ENCODE measurements around the gene CHD9NB. TPM values are rescaled to one million over a fixed set of nuclear protein-coding genes. Genes with fewer than 3 reads are reported as not detected.
"Not testable (repeated sequence)": the region's sequence is repeated elsewhere in the genome, so short reads cannot be mapped to it uniquely, and the experiment has no call there.

Gene CHD9NB
- polyA plus RNA-seq, 1 donor = 0.85 TPM

- no peak for DNase-seq
- H3K27me3 ChIP-seq (ENCODE audit: control insufficient read depth, insufficient read depth, low read length) = no peaks in the 10 kb centered on the region
- no peak overlapping the region for H3K4me3 ChIP-seq (ENCODE audit: low read length)
- peaks cover 16% of the 10 kb centered on the region for H3K4me1 ChIP-seq (ENCODE audit: control insufficient read depth, insufficient read depth, low read length)
- H3K27ac ChIP-seq (ENCODE audit: low read length) = no peak overlapping the region
- WGBS (ENCODE audit: insufficient coverage, low lambda C conversion rate) = 93% methylated on average over 3 of the region's 8 CpGs
- H3K36me3 ChIP-seq (ENCODE audit: control insufficient read depth, insufficient read depth, low read length) = no peaks in the 10 kb centered on the region
- H3K9me3 ChIP-seq (ENCODE audit: control insufficient read depth, low read depth, low read length) = peaks cover 5% of the 10 kb centered on the region
Observed at GRCh38 chr16:53057658-53058057, 5.0 kb upstream of the CHD9NB start.

GRCh38 chr16:53056392-53056881 is 3.7 kb upstream of the CHD9NB start:
- Histone ChIP-seq H3K4me1 (ENCODE audit: control insufficient read depth, insufficient read depth, low read length) (peaks cover 21% of the 10 kb centered on the region), H3K36me3 (ENCODE audit: control insufficient read depth, insufficient read depth, low read length) (no peaks in the 10 kb centered on the region), H3K27me3 (ENCODE audit: control insufficient read depth, insufficient read depth, low read length) (no peaks in the 10 kb centered on the region), H3K9me3 (ENCODE audit: control insufficient read depth, low read depth, low read length) (peaks cover 5% of the 10 kb centered on the region), H3K27ac (ENCODE audit: low read length) (peak overlapping the region; percentile 80), H3K4me3 (ENCODE audit: low read length) (no peak overlapping the region)
- DNase-seq = no peak
- WGBS (ENCODE audit: insufficient coverage, low lambda C conversion rate) = no CpG with 5 or more reads among the region's 8 CpGs

GRCh38 chr16:53055541-53056391 is 3.1 kb upstream of the CHD9NB start:
- Histone ChIP-seq H3K4me3 (ENCODE audit: low read length) (peak overlapping the region; percentile 78), H3K27ac (ENCODE audit: low read length) (peak overlapping the region; percentile 80), H3K36me3 (ENCODE audit: control insufficient read depth, insufficient read depth, low read length) (no peaks in the 10 kb centered on the region), H3K4me1 (ENCODE audit: control insufficient read depth, insufficient read depth, low read length) (peaks cover 21% of the 10 kb centered on the region), H3K9me3 (ENCODE audit: control insufficient read depth, low read depth, low read length) (peaks cover 5% of the 10 kb centered on the region), H3K27me3 (ENCODE audit: control insufficient read depth, insufficient read depth, low read length) (no peaks in the 10 kb centered on the region)
- 0% methylated on average over 1 of the region's 10 CpGs for WGBS (ENCODE audit: insufficient coverage, low lambda C conversion rate)
- peak; percentile 64 to 86 for DNase-seq

GRCh38 chr16:53054670-53055485 is 2.2 kb upstream of the CHD9NB start, which contains the start of gene CHD9:
CHD9 (plus strand) TSS chr16:53054991; CDS start chr16:53156090, 101,099 bp downstream.
- peak; percentile 89 to 92 for DNase-seq
- Histone ChIP-seq H3K27me3 (ENCODE audit: control insufficient read depth, insufficient read depth, low read length) (no peaks in the 10 kb centered on the region), H3K4me3 (ENCODE audit: low read length) (peak within 1 kb of the TSS; percentile 78), H3K27ac (ENCODE audit: low read length) (peak within 1 kb of the TSS; percentile 80), H3K9me3 (ENCODE audit: control insufficient read depth, low read depth, low read length) (peaks cover 5% of the 10 kb centered on the region), H3K36me3 (ENCODE audit: control insufficient read depth, insufficient read depth, low read length) (no peaks in the 10 kb centered on the region), H3K4me1 (ENCODE audit: control insufficient read depth, insufficient read depth, low read length) (peaks cover 21% of the 10 kb centered on the region)
- no CpG with 5 or more reads among the region's 62 CpGs for WGBS (ENCODE audit: insufficient coverage, low lambda C conversion rate)

- H3K9me3 ChIP-seq (ENCODE audit: control insufficient read depth, low read depth, low read length) = peaks cover 5% of the 10 kb centered on the region
- WGBS (ENCODE audit: insufficient coverage, low lambda C conversion rate) = 92% methylated on average over 2 of the region's 13 CpGs
Observed at GRCh38 chr16:53053967-53054669, 1.4 kb upstream of the CHD9NB start.

GRCh38 chr16:53051255-53051654 is 1.4 kb downstream of the CHD9NB start:
- H3K36me3 ChIP-seq (ENCODE audit: control insufficient read depth, insufficient read depth, low read length); DNase-seq; H3K27ac ChIP-seq (ENCODE audit: low read length); H3K27me3 ChIP-seq (ENCODE audit: control insufficient read depth, insufficient read depth, low read length); H3K4me3 ChIP-seq (ENCODE audit: low read length); H3K9me3 ChIP-seq (ENCODE audit: control insufficient read depth, low read depth, low read length): not testable (repeated sequence)
- WGBS (ENCODE audit: insufficient coverage, low lambda C conversion rate) = no CpG with 5 or more reads among the region's 4 CpGs
- peaks cover 36% of the 10 kb centered on the region for H3K4me1 ChIP-seq (ENCODE audit: control insufficient read depth, insufficient read depth, low read length)

More at GRCh38 chr16:53053967-53054669, 1.4 kb upstream of the CHD9NB start:
- DNase-seq = no peak
- H3K36me3 ChIP-seq (ENCODE audit: control insufficient read depth, insufficient read depth, low read length) = no peaks in the 10 kb centered on the region
- no peaks in the 10 kb centered on the region for H3K27me3 ChIP-seq (ENCODE audit: control insufficient read depth, insufficient read depth, low read length)
- H3K27ac ChIP-seq (ENCODE audit: low read length) = peak overlapping the region; percentile 54
- H3K4me1 ChIP-seq (ENCODE audit: control insufficient read depth, insufficient read depth, low read length) = peaks cover 25% of the 10 kb centered on the region
- H3K4me3 ChIP-seq (ENCODE audit: low read length) = peak overlapping the region; percentile 78

- Histone ChIP-seq H3K4me1 (ENCODE audit: control insufficient read depth, insufficient read depth, low read length) (peaks cover 46% of the 10 kb centered on the region), H3K36me3 (ENCODE audit: control insufficient read depth, insufficient read depth, low read length) (no peaks in the 10 kb centered on the region), H3K4me3 (ENCODE audit: low read length) (no peak overlapping the region), H3K9me3 (ENCODE audit: control insufficient read depth, low read depth, low read length) (peaks cover 5% of the 10 kb centered on the region), H3K27me3 (ENCODE audit: control insufficient read depth, insufficient read depth, low read length) (no peaks in the 10 kb centered on the region), H3K27ac (ENCODE audit: low read length) (peak overlapping the region; percentile 22)
- WGBS (ENCODE audit: insufficient coverage, low lambda C conversion rate) = no CpG with 5 or more reads among the region's 4 CpGs
- DNase-seq = peak; percentile 56 to 78
Observed at GRCh38 chr16:53048139-53048915, 4.4 kb downstream of the CHD9NB start.

- peaks cover 47% of the 10 kb centered on the region for H3K4me1 ChIP-seq (ENCODE audit: control insufficient read depth, insufficient read depth, low read length)
- WGBS (ENCODE audit: insufficient coverage, low lambda C conversion rate) = no CpG with 5 or more reads among the region's 5 CpGs
Observed at GRCh38 chr16:53047515-53047914, 5.2 kb downstream of the CHD9NB start.

GRCh38 chr16:53045341-53046220 is 7.1 kb downstream of the CHD9NB start:
- H3K36me3 ChIP-seq (ENCODE audit: control insufficient read depth, insufficient read depth, low read length) = no peaks in the 10 kb centered on the region
- no peak overlapping the region for H3K27ac ChIP-seq (ENCODE audit: low read length)
- no peaks in the 10 kb centered on the region for H3K9me3 ChIP-seq (ENCODE audit: control insufficient read depth, low read depth, low read length)
- peaks cover 42% of the 10 kb centered on the region for H3K4me1 ChIP-seq (ENCODE audit: control insufficient read depth, insufficient read depth, low read length)
- H3K4me3 ChIP-seq (ENCODE audit: low read length) = no peak overlapping the region
- H3K27me3 ChIP-seq (ENCODE audit: control insufficient read depth, insufficient read depth, low read length) = no peaks in the 10 kb centered on the region
- peak in 1 of 2 donors; percentile 56 for DNase-seq
- WGBS (ENCODE audit: insufficient coverage, low lambda C conversion rate) = no CpG with 5 or more reads among the region's 6 CpGs

More at GRCh38 chr16:53047515-53047914, 5.2 kb downstream of the CHD9NB start:
- H3K4me3 ChIP-seq (ENCODE audit: low read length); H3K27ac ChIP-seq (ENCODE audit: low read length); H3K9me3 ChIP-seq (ENCODE audit: control insufficient read depth, low read depth, low read length); DNase-seq; H3K27me3 ChIP-seq (ENCODE audit: control insufficient read depth, insufficient read depth, low read length); H3K36me3 ChIP-seq (ENCODE audit: control insufficient read depth, insufficient read depth, low read length): not testable (repeated sequence)
